ENCODE results near the gene SMIM14.

The SMIM14 gene

GRCh38 chr4:39596971-39597370 lies 41.7 kb downstream of the SMIM14 start:
- no peak for TF ChIP-seq CTCF (IDR thresholded peaks at IDR 0.05; ENCODE audit: low read length, missing control alignments)
- H3K4me3 ChIP-seq (replicated peaks; ENCODE audit: low read depth, low read length) = no peak overlapping the region
- DNase-seq (ENCODE audit: low read depth) = no peak

GRCh38 chr4:39591290-39591689 lies 47.4 kb downstream of the SMIM14 start:
- TF ChIP-seq CTCF (IDR thresholded peaks at IDR 0.05; ENCODE audit: low read length, missing control alignments) = peak; percentile 21
- peak; percentile 46 for DNase-seq (ENCODE audit: low read depth)
- H3K4me3 ChIP-seq (replicated peaks; ENCODE audit: low read depth, low read length) = no peak overlapping the region

- TF ChIP-seq CTCF (IDR thresholded peaks at IDR 0.05; ENCODE audit: low read length, missing control alignments) = no peak
- H3K4me3 ChIP-seq (replicated peaks; ENCODE audit: low read depth, low read length) = no peak overlapping the region
- DNase-seq (ENCODE audit: low read depth) = peak; percentile 77
These were observed 50.8 kb downstream of the SMIM14 start for GRCh38 chr4:39587881-39588280.

- H3K4me3 ChIP-seq (replicated peaks; ENCODE audit: low read depth, low read length) = no peak overlapping the region
- no peak for DNase-seq (ENCODE audit: low read depth)
- no peak for TF ChIP-seq CTCF (IDR thresholded peaks at IDR 0.05; ENCODE audit: low read length, missing control alignments)
These were observed 63.7 kb downstream of the SMIM14 start for GRCh38 chr4:39574946-39575345.

- no peak for TF ChIP-seq CTCF (IDR thresholded peaks at IDR 0.05; ENCODE audit: low read length, missing control alignments)
- no peak overlapping the region for H3K4me3 ChIP-seq (replicated peaks; ENCODE audit: low read depth, low read length)
- no peak for DNase-seq (ENCODE audit: low read depth)
These were observed 67.2 kb downstream of the SMIM14 start for GRCh38 chr4:39571504-39571903.

GRCh38 chr4:39571054-39571453 lies 67.6 kb downstream of the SMIM14 start:
- DNase-seq (ENCODE audit: low read depth) = no peak
- H3K4me3 ChIP-seq (replicated peaks; ENCODE audit: low read depth, low read length) = no peak overlapping the region
- TF ChIP-seq CTCF (IDR thresholded peaks at IDR 0.05; ENCODE audit: low read length, missing control alignments) = no peak

- no peak overlapping the region for H3K4me3 ChIP-seq (replicated peaks; ENCODE audit: low read depth, low read length)
- DNase-seq (ENCODE audit: low read depth) = no peak
- no peak for TF ChIP-seq CTCF (IDR thresholded peaks at IDR 0.05; ENCODE audit: low read length, missing control alignments)
These were observed 69.5 kb downstream of the SMIM14 start for GRCh38 chr4:39569209-39569608.
